ENCODE measurements around the gene GADD45GIP1.

Gene GADD45GIP1

GRCh38 chr19:12912571-12912970, 44.5 kb downstream of the GADD45GIP1 start:
- DNase-seq (ENCODE audit: low read depth in 3 of 3): no peak

GRCh38 chr19:12907166-12907565, 49.9 kb downstream of the GADD45GIP1 start:
- DNase-seq (ENCODE audit: low read depth in 3 of 3): no peak
